ENCODE results near the gene MLN.

MLN gene

GRCh38 chr6:33771146-33772081, 32.4 kb downstream of the MLN start:
- peak; percentile 70 for DNase-seq

GRCh38 chr6:33770833-33771145, 33.0 kb downstream of the MLN start:
- DNase-seq, result no peak

- peak; percentile 7 for DNase-seq
These were observed 33.5 kb downstream of the MLN start for GRCh38 chr6:33770124-33770832.

GRCh38 chr6:33769248-33769821, 34.5 kb downstream of the MLN start:
- DNase-seq, result no peak

- peak; percentile 31 for DNase-seq
These were observed 35.1 kb downstream of the MLN start for GRCh38 chr6:33768644-33769120.

- DNase-seq, result no peak
These were observed 36.6 kb downstream of the MLN start for GRCh38 chr6:33766921-33767907.

GRCh38 chr6:33765368-33765767, 38.4 kb downstream of the MLN start:
- no peak for DNase-seq

GRCh38 chr6:33764036-33764435, 39.8 kb downstream of the MLN start:
- DNase-seq, result no peak

- no peak for DNase-seq
These were observed 40.3 kb downstream of the MLN start for GRCh38 chr6:33763483-33763882.

GRCh38 chr6:33762713-33763112, 41.1 kb downstream of the MLN start:
- DNase-seq, result no peak

GRCh38 chr6:33761922-33762629, 41.7 kb downstream of the MLN start:
- peak; percentile 30 for DNase-seq

- no peak for DNase-seq
These were observed 42.3 kb downstream of the MLN start for GRCh38 chr6:33761581-33761921.

GRCh38 chr6:33759887-33760629, 43.7 kb downstream of the MLN start:
- DNase-seq, result peak; percentile 7

GRCh38 chr6:33758815-33759216, 45.0 kb downstream of the MLN start:
- peak; percentile 47 for DNase-seq

GRCh38 chr6:33757906-33758305, 45.9 kb downstream of the MLN start:
- DNase-seq, result no peak

- DNase-seq, result peak; percentile 16
These were observed 46.7 kb downstream of the MLN start for GRCh38 chr6:33757113-33757512.

GRCh38 chr6:33756211-33756954, 47.4 kb downstream of the MLN start:
- DNase-seq, result no peak

GRCh38 chr6:33755070-33755869, 48.5 kb downstream of the MLN start:
- peak; percentile 69 for DNase-seq

- DNase-seq, result no peak
These were observed 49.6 kb downstream of the MLN start for GRCh38 chr6:33754222-33754621.

GRCh38 chr6:33752646-33753015, 51.2 kb downstream of the MLN start:
- DNase-seq, result no peak
